ENCODE results near the gene CST11.

CST11 gene

GRCh38 chr20:23433628-23434027 lies 19.0 kb downstream of the CST11 start:
- no peak for TF ChIP-seq EZH2phosphoT487 (IDR thresholded peaks at IDR 0.05; ENCODE audit: borderline replicate concordance)
- TF ChIP-seq CTCF (conservative IDR thresholded peaks at IDR 0.05; ENCODE audit: low read length), result no peak
- H3K27me3 ChIP-seq (ENCODE audit: insufficient read depth, low read length, poor library complexity, severe bottlenecking), result no peaks in the 10 kb centered on the region

GRCh38 chr20:23425129-23425528 lies 27.5 kb downstream of the CST11 start:
- no peak overlapping the region for H2AFZ ChIP-seq (ENCODE audit: low read length)
- no peaks in the 10 kb centered on the region for H3K9me2 ChIP-seq (replicated peaks; ENCODE audit: low read depth, low read length)
- H3K27me3 ChIP-seq (ENCODE audit: insufficient read depth, low read length, poor library complexity, severe bottlenecking), result no peaks in the 10 kb centered on the region
- peaks cover 2% of the 10 kb centered on the region for H4K20me1 ChIP-seq (ENCODE audit: insufficient read depth, low read length, poor library complexity, severe bottlenecking)
- H3K36me3 ChIP-seq (ENCODE audit: insufficient read depth, low read length), result no peaks in the 10 kb centered on the region
- no peaks in the 10 kb centered on the region for H3K9me3 ChIP-seq (ENCODE audit: insufficient read depth, low read depth, low read length)
- no peak overlapping the region for H3K9ac ChIP-seq (ENCODE audit: low read depth, low read length, poor library complexity, severe bottlenecking)
- H3K4me2 ChIP-seq (ENCODE audit: low read depth, low read length, poor library complexity, severe bottlenecking), result no peak overlapping the region
- H3K79me2 ChIP-seq (ENCODE audit: insufficient read depth, low read length), result peaks cover 11% of the 10 kb centered on the region
- H3K4me1 ChIP-seq (ENCODE audit: insufficient read depth, low read length, poor library complexity, severe bottlenecking), result peaks cover 28% of the 10 kb centered on the region
- no peak overlapping the region for H3K4me3 ChIP-seq (ENCODE audit: low read length, poor library complexity, severe bottlenecking)
- 0 out of 2 replicates have a peak, but pooled peaks cover 5% of the 10 kb centered on the region for H3F3A ChIP-seq (ENCODE audit: low read depth)
- TF ChIP-seq EZH2phosphoT487 (IDR thresholded peaks at IDR 0.05; ENCODE audit: borderline replicate concordance), result no peak
- TF ChIP-seq CTCF (conservative IDR thresholded peaks at IDR 0.05; ENCODE audit: low read length), result no peak

More at GRCh38 chr20:23433628-23434027, 19.0 kb downstream of the CST11 start:
- no peaks in the 10 kb centered on the region for H3K4me1 ChIP-seq (ENCODE audit: insufficient read depth, low read length, poor library complexity, severe bottlenecking)
- H3K4me2 ChIP-seq (ENCODE audit: low read depth, low read length, poor library complexity, severe bottlenecking), result no peak overlapping the region
- H3K9ac ChIP-seq (ENCODE audit: low read depth, low read length, poor library complexity, severe bottlenecking), result no peak overlapping the region
- H3K4me3 ChIP-seq (ENCODE audit: low read length, poor library complexity, severe bottlenecking), result no peak overlapping the region
- no peaks in the 10 kb centered on the region for H4K20me1 ChIP-seq (ENCODE audit: insufficient read depth, low read length, poor library complexity, severe bottlenecking)
- no peaks in the 10 kb centered on the region for H3K9me3 ChIP-seq (ENCODE audit: insufficient read depth, low read depth, low read length)
- no peak overlapping the region for H2AFZ ChIP-seq (ENCODE audit: low read length)
- no peaks in the 10 kb centered on the region for H3F3A ChIP-seq (ENCODE audit: low read depth)
- H3K79me2 ChIP-seq (ENCODE audit: insufficient read depth, low read length), result no peaks in the 10 kb centered on the region
- H3K36me3 ChIP-seq (ENCODE audit: insufficient read depth, low read length), result no peaks in the 10 kb centered on the region
- no peaks in the 10 kb centered on the region for H3K9me2 ChIP-seq (replicated peaks; ENCODE audit: low read depth, low read length)

- Histone ChIP-seq H3K4me3 (ENCODE audit: low read length, poor library complexity, severe bottlenecking) (peak within 1 kb of the TSS; percentile 91), H3K9me2 (replicated peaks; ENCODE audit: low read depth, low read length) (no peaks in the 10 kb centered on the region), H3K9ac (ENCODE audit: low read depth, low read length, poor library complexity, severe bottlenecking) (peak within 1 kb of the TSS; percentile 93)
Measured at GRCh38 chr20:23420943-23421931, 31.4 kb downstream of the CST11 start, which contains the start of gene NAPB. TSS of gene NAPB (minus strand) at chr20:23421488. CDS start at chr20:23421402, 86 bp downstream.

More at GRCh38 chr20:23420943-23421931, 31.4 kb downstream of the CST11 start, which contains the start of gene NAPB:
- Histone ChIP-seq H4K20me1 (ENCODE audit: insufficient read depth, low read length, poor library complexity, severe bottlenecking) (peaks cover 32% of the 10 kb centered on the region), H3K36me3 (ENCODE audit: insufficient read depth, low read length) (no peaks in the 10 kb centered on the region), H3K4me2 (ENCODE audit: low read depth, low read length, poor library complexity, severe bottlenecking) (peak within 1 kb of the TSS; percentile 86), H3K4me1 (ENCODE audit: insufficient read depth, low read length, poor library complexity, severe bottlenecking) (peaks cover 57% of the 10 kb centered on the region), H3F3A (ENCODE audit: low read depth) (peaks cover 8% of the 10 kb centered on the region; the same call in 1 of the 2 replicates), H2AFZ (ENCODE audit: low read length) (peak within 1 kb of the TSS; percentile 88), H3K79me2 (ENCODE audit: insufficient read depth, low read length) (peaks cover 41% of the 10 kb centered on the region), H3K9me3 (ENCODE audit: insufficient read depth, low read depth, low read length) (no peaks in the 10 kb centered on the region), H3K27me3 (ENCODE audit: insufficient read depth, low read length, poor library complexity, severe bottlenecking) (no peaks in the 10 kb centered on the region)
- TF ChIP-seq CTCF (conservative IDR thresholded peaks at IDR 0.05; ENCODE audit: low read length) (0 out of 2 replicates have a peak, but pooled peaks have one; percentile 22), EZH2phosphoT487 (IDR thresholded peaks at IDR 0.05; ENCODE audit: borderline replicate concordance) (no peak)
